Left renal pelvis (tissue), 4 donors: Measurements from ENCODE around the gene PDIA6. TPM values are rescaled to one million over a fixed set of nuclear protein-coding genes. Genes with fewer than 3 reads are reported as not detected.
"Not testable (repeated sequence)": the region's sequence is repeated elsewhere in the genome, so short reads cannot be mapped to it uniquely, and the experiment has no call there.

ENCODE experiments used
- DNase-seq, 4 donors: peaks; one replicate each; pipeline ENCODE4 v3.0.0-alpha.2; 2013; ENCODE audit warnings: low read depth in 4 of 4, low spot score in 3 of 4
- polyA plus RNA-seq, 4 donors: library from polyadenylated mRNA; unstranded; fragments of 120-200 nt; gene quantifications; one replicate each; pipeline ENCODE4 v1.2.1, GENCODE V29; 2013; ENCODE audit not compliant: insufficient read length in 4 of 4

PDIA6 gene
- polyA plus RNA-seq, 4 donors = 246 to 388 (median 344) TPM

GRCh38 chr2:10785260-10785659 is 27.3 kb downstream of the PDIA6 start:
- no peak for DNase-seq

DNA sequence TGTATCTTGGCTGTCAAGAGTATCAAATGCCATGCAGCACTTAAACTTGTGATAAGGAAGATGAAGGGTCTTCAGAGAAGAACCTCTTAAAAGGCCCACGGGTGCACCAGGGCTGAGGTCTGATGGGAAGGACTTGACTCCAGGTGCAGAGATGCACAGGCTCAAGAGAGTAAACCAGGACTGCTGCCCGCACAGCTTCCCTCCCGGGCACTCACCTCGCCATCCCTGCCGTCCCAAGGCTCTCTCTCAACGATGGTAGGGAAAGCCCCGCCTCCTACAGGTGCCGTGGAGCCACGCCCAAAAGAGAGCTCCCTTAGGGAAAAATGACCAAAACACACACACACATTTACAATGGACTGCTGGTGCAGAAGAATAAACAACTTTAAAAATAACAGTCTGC is 27.9 kb downstream of the PDIA6 start:
- DNase-seq = no peak

DNA sequence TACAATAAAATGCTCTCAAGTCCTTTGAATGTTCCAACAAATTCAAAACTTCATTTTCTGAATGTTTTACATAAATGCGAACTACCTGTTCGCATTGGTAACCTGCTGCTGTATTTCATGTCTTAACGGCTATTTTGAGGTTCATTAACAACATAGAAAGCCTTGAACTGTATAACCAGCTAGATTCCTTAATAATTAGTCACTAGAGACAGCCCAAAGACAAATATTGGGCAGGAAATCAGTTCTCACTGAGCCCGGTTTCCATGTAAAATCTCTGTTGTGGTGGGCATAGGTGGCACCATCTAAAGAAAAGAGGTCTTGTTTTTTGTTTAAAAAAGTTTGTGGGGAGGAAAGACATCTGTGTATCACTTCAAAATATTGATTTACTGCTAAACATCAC is 29.2 kb downstream of the PDIA6 start:
- no peak for DNase-seq

GRCh38 chr2:10781746-10782145 is 30.8 kb downstream of the PDIA6 start:
- DNase-seq = no peak

DNA sequence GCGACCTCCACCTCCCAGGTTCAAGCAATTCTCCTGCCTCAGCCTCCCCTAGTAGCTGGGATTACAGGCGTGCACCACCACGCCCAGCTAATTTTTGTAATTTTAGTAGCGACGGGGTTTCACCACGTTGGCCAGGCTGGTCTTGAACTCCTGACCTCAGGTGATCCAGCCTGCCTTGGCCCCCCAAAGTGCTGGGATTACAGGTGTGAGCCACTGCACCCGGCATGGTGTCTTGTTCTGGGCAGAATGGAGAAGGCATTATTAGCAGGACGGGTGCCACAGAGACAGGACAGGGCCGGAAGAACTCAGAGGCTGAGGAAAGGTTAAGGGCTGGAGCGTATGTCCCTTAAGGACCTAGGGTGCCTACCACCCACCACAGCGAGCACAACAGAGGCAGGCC is 31.8 kb downstream of the PDIA6 start:
- not testable (repeated sequence) for DNase-seq

DNA sequence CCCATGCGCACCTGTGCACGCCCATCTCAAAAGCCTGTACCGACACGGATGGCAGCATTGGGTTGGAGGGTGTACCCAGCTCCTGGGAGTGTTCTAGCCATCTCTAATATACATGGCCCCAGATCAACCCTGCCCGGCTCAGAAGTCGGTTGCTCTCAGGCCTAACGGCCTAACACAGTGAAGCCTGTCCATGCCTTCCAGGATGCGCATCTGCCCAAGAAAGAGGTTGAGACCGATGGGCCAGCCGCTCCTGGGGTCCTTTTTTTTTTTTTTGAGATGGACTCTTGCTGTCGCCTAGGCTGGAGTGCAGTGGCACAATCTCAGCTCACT is 32.1 kb downstream of the PDIA6 start:
- no peak for DNase-seq

- DNase-seq = no peak
Measured at GRCh38 chr2:10779776-10780490, 32.7 kb downstream of the PDIA6 start.

- no peak for DNase-seq
Measured at GRCh38 chr2:10778724-10779115, 33.9 kb downstream of the PDIA6 start.

DNA sequence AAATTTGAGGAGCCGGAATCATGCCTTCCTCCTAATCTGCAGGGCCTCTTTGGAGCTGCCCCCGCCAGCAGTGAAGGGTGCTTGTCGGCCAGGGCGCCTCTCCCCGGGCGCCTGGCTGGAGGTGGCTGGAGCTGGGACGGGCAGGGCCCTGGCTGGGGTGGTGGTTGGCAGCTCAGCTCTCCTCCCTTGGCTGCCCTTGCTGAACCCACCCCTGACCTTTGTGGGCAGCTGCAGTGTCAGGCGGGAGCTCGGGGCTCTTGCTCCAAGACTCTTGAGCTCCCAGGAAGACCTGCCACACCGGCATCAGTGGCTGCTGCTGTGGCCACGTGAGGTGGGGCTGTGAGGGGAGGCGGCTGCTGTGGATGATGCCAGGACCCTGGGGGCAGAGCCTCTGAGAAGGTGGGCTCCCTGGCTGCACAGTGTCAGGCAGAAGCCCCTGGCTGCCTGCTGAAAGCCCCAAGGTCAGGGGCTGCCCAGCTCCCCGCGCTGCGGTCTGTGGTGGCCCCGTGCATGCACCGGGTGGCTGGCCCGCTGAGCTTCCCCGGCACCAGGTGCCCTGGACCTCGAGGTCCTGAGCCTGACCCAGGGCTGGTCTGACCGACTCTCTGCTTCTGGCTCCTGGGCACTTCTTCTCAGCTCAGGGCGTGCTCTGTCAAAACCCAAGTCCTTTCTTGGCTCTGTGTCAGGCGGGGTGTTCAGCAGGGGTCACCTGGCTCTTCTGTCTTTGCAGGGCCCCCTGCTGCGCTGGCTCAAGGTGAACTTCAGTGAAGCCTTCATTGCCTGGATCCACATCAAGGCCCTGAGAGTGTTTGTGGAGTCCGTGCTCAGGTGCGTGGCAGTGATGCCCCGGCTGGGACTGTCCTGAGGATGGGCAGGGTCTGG is 34.5 kb downstream of the PDIA6 start:
- no peak for DNase-seq

DNA sequence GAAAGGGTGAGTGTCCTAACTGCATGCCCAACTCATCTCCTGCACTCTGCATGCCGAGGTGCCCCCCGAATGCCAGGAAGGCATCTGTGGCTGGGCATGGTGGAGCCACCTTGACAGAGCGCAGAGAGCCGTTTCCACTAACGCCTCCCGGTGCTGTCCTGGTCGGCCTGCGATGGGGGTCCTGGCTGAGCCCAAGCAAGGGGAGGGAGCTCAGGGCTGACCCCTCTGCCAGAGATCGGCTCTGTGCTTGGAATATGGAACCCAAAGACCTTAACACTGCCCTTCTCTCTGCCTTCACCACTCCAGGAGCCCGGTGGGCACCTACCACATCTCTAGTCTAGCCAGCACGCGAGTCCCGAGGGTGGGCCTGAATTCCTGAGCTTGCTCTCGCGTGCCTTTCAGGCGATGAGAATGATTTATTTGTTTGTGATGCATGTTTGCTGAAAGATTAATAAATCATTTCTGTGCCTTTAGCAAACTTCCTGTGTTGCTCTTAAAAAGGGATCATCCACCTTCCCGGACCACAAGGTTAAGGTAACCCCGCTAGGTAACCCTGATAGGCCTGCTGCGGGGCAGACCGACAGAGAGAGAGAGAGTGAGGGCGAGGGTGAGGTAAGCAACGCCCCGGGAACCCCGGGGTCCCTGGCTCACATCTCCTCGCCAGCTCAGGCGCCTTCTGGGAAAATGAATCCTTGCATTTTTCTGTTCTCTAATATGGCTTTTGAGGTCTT is 35.3 kb downstream of the PDIA6 start:
- DNase-seq = no peak

DNA sequence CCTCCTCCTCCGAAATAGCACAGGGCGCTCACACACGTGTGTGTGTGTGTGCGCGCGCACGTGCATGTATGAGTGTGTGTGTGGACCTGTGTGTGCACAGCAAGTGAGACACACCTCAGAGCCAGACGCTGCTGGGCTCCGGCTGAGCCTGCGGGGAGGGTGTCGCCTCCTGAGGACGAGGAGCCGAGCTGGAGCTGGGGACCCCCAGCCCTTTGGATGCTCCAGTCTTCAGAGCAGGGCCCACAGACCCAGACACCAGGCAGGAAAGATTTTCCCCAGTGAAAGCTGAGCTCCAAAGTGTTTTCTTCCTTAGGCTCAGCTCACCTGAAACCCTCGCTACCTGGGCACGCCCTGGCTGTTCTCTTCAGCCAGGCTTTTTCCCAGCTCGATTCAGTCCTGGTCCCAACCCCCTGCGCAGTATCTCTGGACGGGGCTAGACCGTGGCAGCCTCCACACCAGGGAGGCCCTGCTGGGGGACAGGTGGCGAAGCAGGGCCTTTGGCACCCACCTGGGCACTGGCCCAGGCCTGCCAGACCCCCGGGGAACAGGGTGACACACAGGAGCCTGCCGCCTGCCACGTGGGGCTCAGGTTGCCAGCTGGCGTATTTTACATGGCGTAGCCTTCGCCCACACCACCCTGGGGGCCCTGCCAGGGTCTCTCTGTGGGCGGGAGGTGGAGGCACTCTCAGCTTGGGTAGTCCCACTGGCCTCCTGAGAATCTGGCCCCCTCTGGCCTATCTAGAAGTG is 36.2 kb downstream of the PDIA6 start:
- DNase-seq = no peak

DNA sequence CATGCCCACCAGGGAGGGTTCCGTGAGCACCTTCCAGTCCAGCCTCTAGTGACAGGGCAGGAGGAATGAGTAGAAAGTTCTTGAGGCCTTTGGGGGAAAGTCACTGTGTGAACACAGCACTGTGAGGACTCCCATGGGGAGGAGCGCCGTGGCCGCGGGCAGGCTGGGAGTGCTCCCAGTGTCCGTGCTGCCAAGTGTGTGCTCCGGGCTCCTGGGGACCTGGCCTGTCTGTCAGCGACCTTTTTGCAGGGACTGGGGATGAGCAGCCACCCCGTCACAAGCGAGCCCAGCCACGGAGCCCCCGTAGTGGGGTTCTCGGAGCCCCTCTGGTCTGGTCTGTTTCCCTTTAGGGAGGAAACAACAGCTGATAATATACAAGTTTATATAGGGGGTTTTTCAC is 36.8 kb downstream of the PDIA6 start:
- no peak for DNase-seq

DNA sequence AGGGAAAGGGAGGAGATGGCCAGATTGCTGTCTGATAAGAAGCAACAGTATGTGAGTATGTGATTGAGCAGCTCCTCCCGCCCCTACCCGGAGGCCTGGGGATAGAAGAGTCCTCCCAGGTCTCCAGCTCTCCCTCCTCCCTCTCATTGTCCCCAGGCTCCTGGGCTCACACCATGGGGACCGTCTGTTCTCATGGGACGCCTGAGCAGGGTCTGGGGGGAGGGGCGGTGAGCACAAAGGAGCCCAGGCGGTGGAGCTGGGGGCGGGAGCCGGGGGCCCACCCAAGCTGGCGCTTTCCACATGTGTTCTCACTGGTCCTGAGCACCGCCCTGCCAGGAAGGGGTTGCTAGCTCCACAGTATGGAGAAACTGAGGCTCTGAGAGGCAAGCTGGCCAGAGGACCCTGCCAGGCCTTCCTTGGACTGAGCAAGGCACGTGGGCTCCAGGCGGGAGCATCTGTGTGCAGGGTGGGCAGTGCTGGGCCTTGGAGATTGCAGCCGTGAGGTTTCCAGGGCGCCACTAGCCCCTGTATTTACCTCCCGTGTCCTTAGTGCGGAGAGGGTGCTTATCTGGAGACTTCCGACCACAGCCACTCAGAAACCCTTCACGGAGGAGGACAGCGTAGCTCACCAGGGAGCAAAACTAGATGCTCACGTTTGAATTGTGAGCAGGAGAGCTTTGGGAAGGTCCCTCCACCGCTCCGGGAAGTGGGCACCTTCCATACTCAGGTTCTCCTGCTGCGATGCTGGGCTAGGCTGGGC is 37.4 kb downstream of the PDIA6 start:
- no peak for DNase-seq

DNA sequence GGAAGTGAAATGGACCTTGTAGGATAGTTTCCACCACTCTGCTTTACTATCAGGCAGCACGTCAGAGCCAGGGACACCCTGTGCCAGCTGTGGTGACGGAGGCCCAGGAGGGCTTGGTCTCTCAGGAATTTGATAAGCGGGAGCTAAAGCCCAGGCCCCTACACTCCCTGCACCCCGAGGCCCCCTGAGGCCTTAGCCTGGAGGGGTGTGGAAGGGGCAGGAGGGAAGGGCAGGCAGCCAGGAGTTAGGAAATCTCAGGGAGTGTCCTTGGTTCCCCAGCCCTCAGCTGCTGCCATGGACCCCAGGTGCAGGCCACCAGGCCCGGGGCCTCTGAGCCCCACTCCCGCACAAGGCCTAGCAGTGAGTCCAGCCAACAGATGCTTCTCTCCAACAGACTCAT is 38.2 kb downstream of the PDIA6 start:
- DNase-seq = no peak

DNA sequence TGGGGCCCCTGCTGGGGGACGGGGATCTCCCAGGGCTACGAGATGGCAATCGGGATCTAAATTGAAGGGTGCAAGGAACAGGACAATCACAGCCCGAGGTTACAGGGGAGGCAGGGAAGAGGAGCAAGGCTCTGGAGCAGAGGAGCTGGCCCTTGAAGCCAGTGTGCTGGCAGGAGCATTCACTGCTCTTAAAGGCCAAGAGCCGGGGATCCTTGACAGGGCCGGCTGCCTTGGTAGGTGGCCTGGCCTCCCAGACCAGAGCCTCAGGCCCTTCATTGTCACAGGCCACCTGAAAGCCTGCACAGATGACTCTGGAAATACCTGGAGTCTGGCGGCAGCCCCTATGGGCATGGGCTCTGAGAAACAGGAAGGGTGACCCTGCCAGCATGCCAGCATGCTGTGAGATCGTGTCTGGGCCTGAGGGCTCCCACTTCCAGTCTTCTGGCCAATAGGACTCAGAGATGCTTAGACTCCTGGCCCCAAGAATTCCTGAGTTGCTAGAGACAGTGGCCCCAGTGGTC is 38.7 kb downstream of the PDIA6 start:
- no peak for DNase-seq

DNA sequence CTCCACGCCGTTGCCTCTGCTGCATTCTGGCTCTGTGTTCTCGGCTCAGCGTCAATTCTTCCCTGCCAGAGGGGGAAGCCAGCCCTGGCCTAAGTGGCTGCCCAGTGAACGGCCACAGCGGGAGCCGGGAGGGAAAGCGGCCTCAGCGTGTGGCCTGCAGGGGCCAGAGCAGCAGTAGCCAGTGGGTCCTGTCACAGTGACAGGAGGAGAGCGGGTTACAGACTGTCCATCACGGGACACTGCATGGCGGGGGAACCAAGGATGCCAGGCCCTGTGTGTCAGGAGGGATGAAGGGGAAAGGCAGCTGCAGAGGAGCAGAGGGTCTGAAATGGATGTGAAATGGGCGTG is 39.7 kb downstream of the PDIA6 start:
- no peak for DNase-seq

DNA sequence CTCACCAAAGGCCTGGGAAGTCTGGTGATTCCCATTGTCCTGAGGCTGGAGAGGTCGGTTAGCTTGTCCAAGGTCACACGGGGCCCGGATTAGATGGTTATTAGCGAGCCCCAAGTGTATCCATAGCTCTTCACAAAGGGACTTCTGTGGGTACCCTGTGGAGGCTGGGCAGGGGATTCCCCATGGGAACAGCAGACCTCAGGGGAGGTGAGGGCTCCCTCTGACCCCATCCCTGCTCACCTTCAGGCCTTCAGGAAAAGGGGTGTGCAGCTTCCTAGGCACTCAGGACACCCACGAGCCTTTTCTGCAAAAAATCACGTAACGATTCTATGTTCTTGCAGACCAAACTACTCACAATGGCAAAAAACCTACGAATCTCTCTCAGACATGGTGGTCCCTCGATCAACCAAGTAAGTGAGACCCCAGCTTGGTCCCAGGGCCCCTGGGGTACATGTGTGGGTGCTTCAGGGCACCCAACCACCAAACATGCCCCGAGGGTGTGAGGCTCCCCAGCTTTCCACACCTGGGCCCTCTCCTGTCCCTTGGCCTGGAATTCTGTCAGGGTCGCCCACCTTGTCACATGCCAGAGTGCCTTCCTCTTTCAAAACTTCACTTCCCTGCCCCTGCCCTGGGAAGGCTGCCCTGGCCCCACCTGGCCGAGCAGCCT is 40.3 kb downstream of the PDIA6 start:
- no peak for DNase-seq

- DNase-seq = no peak
Measured at GRCh38 chr2:10771786-10772185, 40.8 kb downstream of the PDIA6 start.

DNA sequence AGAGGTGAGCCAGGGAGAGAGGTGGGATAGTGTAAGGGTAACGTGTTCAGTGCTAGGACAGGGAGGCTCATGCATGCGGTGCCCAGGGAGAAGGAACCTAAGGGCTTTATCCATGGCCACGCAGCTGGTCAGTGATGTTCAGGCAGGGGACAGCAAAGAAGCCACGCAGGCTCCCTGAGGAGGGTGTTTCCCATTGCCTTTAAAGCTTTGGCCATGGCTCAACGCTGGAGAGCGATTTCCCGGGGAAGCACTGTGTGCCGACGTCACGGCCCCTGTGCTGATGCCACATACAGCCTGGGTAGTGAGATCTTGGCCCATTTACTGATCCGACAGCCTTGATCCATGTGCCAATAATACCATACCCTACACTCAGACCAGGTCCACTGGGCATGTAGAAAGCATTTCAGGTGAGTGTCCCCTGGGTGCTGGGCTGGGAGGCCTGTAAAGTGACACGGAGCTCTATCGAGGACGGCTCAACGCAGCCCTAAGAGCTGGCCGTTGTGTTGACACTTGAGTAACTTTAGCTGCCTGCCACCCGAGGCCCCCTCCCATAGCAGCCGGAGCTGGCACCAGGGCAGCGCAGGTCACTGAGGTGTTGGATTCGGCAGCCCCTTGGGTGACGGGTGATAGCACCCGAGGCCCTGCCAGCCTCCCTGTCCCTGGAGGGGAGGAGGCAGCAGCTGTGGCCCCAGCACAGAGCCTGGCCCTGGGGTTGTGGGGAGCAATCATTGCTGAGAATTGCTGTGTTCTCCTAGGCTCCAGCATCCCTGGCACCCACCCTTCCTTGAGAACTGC is 41.4 kb downstream of the PDIA6 start:
- DNase-seq = no peak
